Measurements from ENCODE around the gene TDRD10.
A peak's percentile ranks its signal among the peaks of the same experiment; 100 is the strongest.
"Not testable (repeated sequence)": the region's sequence is repeated elsewhere in the genome, so short reads cannot be mapped to it uniquely, and the experiment has no call there.

TDRD10 gene

DNA sequence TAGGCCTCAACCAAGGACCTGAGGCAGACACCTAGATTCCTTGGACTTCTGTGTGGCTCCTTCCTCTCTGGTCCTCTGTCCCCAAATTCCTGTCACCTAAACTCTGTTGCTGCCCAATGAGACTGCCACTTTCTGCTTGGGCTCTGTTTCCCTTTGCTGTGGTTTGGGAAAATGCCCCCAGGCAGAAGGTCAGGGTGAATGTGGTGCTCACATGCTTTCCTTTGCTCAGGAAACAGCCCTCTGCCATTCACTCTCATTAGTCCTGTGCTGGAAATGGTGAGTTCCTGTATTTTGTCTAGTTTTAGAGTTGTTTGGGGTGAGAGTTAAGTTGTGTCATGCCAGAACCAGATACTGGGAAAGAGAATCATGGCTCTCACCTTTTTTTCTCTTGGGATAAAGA, 22.9 kb downstream of the TDRD10 start:
- DNase-seq (ENCODE audit: insufficient read length) (no peak), FAIRE-seq (no peak)
- no peak for TF ChIP-seq POLR2AphosphoS5 (IDR thresholded peaks at IDR 0.05; ENCODE audit: low read depth, low read length)
- no peak for TF ChIP-seq TAF1 (IDR thresholded peaks at IDR 0.05; ENCODE audit: borderline replicate concordance, low read depth, low read length)
- TF ChIP-seq POLR2A (IDR thresholded peaks at IDR 0.05; ENCODE audit: low read depth, low read length) = no peak

DNA sequence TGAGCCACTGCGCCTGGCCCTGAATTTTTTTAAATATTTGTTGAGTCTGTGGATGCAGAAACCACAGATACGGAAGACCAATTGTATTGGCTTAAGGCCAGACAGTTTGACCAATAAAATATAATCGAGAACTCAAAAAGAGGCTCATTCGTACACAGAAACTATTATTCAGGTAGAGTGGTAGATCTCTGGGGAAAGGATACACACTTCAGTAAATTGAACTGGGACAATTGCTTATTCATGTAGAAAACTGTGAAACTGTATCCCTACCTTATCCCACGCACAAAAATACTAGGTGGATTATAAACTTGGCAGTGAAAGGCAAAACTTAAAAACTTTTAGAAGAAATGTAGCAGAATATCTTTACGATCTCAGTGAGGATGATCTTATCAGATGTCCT, 25.2 kb downstream of the TDRD10 start:
- TF ChIP-seq TAF1 (IDR thresholded peaks at IDR 0.05; ENCODE audit: borderline replicate concordance, low read depth, low read length) (no peak), POLR2A (IDR thresholded peaks at IDR 0.05; ENCODE audit: low read depth, low read length) (no peak), POLR2AphosphoS5 (IDR thresholded peaks at IDR 0.05; ENCODE audit: low read depth, low read length) (no peak)
- FAIRE-seq (no peak), DNase-seq (ENCODE audit: insufficient read length) (no peak)

DNA sequence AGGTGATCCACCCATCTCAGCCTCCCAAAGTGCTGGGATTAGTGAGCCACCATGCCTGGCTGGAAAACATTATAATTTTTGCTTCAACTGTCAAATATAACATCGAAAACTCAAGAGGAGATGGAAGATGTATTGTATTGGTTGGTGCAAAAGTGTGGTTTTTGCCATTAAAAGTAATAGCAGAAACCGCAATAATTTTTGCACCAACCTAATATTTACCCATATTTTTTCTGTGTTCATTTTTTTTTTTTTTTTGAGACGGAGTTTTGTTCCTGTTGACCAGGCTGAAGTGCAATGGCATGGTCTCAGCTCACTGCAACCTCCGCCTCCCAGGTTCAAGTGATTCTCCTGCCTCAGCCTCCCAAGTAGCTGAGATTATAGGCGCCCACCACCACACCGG, 27.3 kb downstream of the TDRD10 start:
- DNase-seq (ENCODE audit: insufficient read length) = no peak
- FAIRE-seq = no peak

DNA sequence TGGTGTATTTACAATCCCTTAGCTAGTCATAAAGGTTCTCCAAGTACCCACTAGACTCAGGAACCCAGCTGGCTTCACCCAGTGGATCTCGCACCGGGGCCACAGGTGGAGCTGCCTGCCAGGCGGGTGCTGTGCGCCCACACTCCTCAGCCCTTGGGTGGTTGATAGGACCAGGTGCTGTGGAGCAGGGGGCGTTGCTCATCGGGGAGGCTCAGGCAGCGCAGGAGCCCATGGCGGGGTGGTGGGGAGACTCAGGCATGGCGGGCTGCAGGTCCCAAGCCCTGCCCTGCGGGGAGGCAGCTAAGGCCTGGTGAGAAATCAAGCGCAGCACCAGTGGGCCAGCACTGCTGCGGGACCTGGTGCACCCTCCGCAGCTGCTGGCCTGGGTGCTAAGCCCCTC, 29.9 kb downstream of the TDRD10 start:
- DNase-seq (ENCODE audit: insufficient read length); FAIRE-seq: not testable (repeated sequence)

More for the DNA sequence above, 27.3 kb downstream of the TDRD10 start:
- no peak for TF ChIP-seq POLR2A (IDR thresholded peaks at IDR 0.05; ENCODE audit: low read depth, low read length)
- no peak for TF ChIP-seq TAF1 (IDR thresholded peaks at IDR 0.05; ENCODE audit: borderline replicate concordance, low read depth, low read length)
- no peak for TF ChIP-seq POLR2AphosphoS5 (IDR thresholded peaks at IDR 0.05; ENCODE audit: low read depth, low read length)

DNA sequence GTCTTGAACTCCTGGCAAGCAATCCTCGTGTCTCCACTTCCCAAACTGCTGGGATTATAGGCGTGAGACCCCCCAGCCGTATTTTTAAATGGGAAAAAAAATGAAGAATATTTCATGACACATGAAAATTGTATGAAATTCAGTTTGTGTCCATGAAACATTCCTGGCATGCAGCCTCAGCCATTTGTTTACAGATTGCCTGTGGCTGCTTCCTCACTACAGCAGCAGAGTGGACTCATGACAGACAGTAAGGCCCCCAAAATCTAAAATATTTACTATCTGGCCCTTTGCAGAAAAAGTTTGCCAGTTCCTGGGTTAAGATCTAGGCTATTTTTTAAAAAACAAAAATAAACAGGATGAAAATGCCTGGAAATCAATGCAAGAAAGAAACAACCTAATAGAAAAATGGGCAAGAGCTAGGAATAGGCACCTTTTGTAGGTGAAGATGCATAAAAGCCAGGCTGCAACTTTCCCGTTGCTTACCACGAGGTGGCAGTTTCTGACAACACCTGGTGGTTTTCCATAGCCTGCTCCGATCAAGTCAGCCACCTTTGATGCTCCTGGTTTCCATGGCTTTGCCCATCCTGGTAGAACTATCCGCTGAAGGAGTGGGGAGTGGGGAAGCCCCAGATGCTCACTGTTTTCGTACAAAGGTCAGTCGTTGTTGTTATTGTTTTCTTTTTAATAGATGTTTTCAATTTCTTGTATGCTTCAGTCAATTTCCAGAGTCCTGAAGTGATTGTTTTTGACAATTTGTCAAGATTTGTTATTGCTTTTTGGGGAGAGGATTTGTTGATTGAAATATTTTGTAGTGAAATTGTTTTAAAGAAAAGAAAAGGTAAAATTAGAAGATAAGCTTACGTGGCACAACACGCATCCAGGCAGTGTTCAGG, 32.2 kb downstream of the TDRD10 start:
- FAIRE-seq = no peak
- no peak for DNase-seq (ENCODE audit: insufficient read length)
- TF ChIP-seq TAF1 (IDR thresholded peaks at IDR 0.05; ENCODE audit: borderline replicate concordance, low read depth, low read length) = no peak
- no peak for TF ChIP-seq POLR2A (IDR thresholded peaks at IDR 0.05; ENCODE audit: low read depth, low read length)

DNA sequence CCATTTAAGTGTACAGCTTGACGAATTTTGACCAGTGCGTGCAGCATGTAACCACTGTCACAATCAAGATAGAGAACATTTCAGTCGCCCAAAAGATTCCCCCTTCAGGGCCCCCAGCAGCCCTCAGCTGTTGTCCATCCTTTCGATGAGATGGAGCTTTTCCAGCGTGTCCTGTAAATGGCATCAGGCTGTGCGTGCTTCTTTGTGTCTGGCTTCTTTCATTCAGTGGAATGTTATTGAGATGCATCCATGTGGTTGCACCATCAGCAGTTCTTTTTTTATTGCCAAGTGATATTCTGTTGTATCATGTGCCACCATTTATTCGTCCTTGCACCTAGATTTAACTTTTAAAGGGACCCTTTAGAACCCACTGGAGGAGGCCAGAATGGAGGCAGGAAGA, 34.6 kb downstream of the TDRD10 start:
- DNase-seq (ENCODE audit: insufficient read length) (no peak), FAIRE-seq (no peak)
- TF ChIP-seq TAF1 (IDR thresholded peaks at IDR 0.05; ENCODE audit: borderline replicate concordance, low read depth, low read length) (no peak), POLR2AphosphoS5 (IDR thresholded peaks at IDR 0.05; ENCODE audit: low read depth, low read length) (no peak), POLR2A (IDR thresholded peaks at IDR 0.05; ENCODE audit: low read depth, low read length) (no peak)

DNA sequence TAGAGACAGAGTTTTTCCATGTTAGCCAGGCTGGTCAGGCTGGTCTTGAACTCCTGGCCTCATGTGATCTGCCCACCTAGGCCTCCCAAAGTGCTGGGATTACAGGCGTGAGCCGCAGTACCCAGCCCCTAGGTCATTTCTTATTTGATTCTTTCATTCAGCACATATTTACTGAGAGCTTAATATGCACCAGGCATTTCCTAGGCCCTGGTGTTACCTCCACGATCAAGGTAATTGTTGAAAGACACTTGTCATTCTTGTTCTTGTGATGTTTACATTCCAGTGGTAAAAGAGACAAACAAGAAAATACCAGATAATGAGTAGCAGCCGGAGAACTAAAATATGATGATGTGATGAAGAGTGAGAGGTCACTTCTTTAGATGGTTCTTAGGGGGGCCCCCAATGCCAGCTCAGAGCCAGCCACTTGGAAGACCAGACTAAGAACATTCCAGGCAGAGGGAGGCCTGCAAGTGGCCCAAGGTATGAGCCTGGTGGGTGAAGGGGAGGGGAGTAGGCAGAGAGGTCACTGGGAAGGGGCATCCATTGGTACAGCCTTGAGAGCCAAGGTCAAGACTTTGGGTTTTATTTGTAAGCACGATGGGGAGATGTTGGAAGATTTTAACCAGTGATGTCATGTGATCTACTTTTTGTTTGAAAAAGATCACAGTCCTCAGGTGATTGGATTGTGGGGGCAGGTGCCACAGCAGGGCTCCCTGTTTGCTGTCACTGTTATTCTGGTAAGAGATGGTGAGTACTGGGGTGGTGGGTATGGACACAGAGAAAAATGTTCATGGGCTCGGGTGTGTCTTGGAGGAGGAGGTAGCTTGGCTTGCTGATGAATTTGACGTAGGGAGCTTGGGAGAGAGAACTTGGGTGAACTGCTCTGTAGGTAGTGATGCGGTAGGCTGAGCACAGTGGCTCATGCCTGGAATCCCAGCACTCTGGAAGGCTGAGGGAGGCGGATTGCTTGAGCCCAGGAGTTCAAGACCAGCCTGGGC, 37.8 kb downstream of the TDRD10 start:
- TF ChIP-seq TAF1 (IDR thresholded peaks at IDR 0.05; ENCODE audit: borderline replicate concordance, low read depth, low read length) (no peak), POLR2AphosphoS5 (IDR thresholded peaks at IDR 0.05; ENCODE audit: low read depth, low read length) (no peak), POLR2A (IDR thresholded peaks at IDR 0.05; ENCODE audit: low read depth, low read length) (no peak)
- no peak for FAIRE-seq
- no peak for DNase-seq (ENCODE audit: insufficient read length)

DNA sequence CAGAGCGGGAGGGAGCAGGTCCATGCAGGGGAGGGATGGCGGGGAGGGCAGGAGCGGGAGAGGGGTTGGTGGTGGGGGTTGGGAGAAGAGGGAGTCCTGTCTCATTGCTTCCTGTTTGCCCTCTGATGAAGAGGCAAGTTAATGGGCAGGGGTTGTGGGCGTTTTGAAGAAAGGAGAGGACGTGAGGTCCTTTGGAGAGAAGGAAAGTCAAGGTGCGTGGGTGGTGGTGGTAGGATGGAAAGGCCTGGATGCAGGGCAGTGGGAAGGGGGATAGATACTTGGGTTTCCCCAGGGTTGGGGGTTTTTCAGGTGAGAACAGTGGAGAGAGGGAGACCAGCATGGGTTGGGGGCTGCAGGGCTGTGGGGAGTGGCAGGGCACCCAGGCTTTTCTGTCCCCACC, 39.2 kb downstream of the TDRD10 start:
- FAIRE-seq (no peak), DNase-seq (ENCODE audit: insufficient read length) (no peak)
- no peak for TF ChIP-seq POLR2AphosphoS5 (IDR thresholded peaks at IDR 0.05; ENCODE audit: low read depth, low read length)
- no peak for TF ChIP-seq POLR2A (IDR thresholded peaks at IDR 0.05; ENCODE audit: low read depth, low read length)
- TF ChIP-seq TAF1 (IDR thresholded peaks at IDR 0.05; ENCODE audit: borderline replicate concordance, low read depth, low read length) = no peak

DNA sequence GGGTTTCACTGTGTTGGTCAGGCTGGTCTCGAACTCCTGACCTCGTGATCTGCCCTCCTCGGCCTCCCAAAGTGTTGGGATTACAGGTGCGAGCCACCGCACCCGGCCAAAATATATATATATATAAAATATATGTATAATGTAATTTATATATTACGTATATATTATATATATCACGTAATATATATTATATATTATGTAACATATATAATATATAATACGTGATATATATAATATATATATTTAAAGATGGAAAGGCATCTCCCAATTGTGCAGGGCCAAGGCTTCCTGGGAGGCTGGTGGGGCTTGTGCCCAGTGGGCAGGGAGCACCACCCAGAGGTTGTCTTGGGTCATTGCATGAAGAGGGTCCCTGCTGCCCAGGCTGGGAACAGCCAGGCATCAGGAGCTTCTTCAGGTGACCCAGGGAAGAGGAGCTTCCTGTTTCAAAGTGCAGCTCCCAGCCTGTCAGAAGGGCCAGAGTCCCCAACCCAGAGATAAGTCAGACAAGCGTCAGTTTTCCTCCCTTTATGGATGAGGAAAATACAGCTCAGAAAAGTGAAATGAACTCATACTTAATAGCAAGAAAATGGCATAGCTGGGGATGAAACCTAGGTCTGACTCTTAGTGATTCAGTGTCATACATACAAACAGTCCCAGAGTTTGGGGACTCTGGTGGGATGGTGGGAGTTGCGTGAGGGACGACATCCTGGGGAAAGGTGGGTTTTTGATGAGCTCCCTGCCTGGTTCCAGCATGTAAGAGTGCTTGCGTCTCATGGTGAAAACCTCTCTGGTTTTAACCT, 44.4 kb downstream of the TDRD10 start:
- DNase-seq (ENCODE audit: insufficient read length) (peak; percentile 67), FAIRE-seq (peak; percentile 24)
- TF ChIP-seq POLR2A (IDR thresholded peaks at IDR 0.05; ENCODE audit: low read depth, low read length) (no peak), TAF1 (IDR thresholded peaks at IDR 0.05; ENCODE audit: borderline replicate concordance, low read depth, low read length) (no peak), POLR2AphosphoS5 (IDR thresholded peaks at IDR 0.05; ENCODE audit: low read depth, low read length) (no peak)

DNA sequence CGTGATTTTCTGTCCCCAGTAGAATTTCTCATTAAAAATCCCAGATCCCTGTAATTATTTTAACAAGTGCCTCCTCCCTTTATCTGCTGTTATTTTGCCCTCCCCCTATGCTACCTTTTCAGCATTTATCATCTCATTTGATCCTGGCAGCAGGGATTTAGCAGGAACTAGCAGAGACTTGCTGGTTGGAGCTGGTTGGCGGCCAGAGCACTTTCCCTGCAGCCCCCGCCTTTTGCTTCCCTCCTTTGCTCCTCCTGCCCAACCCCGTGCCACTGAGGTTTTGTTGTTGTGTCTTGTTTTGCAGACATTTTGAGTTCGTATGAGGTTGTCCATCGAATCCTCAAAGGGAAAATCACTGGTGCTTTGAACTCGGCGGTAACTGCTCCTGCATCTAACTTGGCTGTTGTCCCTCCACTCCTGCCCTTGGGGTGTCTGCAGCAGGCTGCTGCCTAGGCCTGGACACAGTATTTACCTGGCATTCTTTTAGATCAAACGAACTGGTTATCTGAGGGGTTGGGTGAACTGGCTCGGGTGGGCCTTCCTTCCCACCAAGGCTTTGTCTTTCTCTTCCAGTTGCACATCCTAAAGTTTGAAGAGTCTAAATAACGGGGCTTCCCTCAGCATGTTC, 45.2 kb downstream of the TDRD10 start:
- TF ChIP-seq TAF1 (IDR thresholded peaks at IDR 0.05; ENCODE audit: borderline replicate concordance, low read depth, low read length) (no peak), POLR2A (IDR thresholded peaks at IDR 0.05; ENCODE audit: low read depth, low read length) (no peak), POLR2AphosphoS5 (IDR thresholded peaks at IDR 0.05; ENCODE audit: low read depth, low read length) (no peak)
- no peak for FAIRE-seq
- no peak for DNase-seq (ENCODE audit: insufficient read length)

DNA sequence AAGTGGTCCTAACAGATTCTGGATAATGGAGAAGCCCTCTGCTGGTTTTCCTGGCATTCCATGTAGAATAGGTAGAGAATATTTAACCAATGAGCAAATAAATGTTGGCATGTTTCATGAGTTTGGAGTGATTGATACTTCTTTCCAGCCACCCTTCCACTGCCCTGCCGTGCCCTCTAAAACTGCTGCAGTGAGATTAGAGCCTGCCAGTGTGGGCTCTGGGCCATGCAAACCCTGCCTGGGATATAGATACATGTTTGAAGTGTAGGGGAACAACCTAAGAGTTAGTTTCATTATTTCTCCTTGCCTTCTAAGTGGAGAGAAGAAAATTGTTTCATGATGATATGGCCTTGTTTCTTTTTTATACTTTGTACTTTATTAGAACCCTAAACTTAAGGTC, 46.0 kb downstream of the TDRD10 start:
- FAIRE-seq (no peak), DNase-seq (ENCODE audit: insufficient read length) (no peak)
- TF ChIP-seq TAF1 (IDR thresholded peaks at IDR 0.05; ENCODE audit: borderline replicate concordance, low read depth, low read length) (no peak), POLR2AphosphoS5 (IDR thresholded peaks at IDR 0.05; ENCODE audit: low read depth, low read length) (no peak), POLR2A (IDR thresholded peaks at IDR 0.05; ENCODE audit: low read depth, low read length) (no peak)
